GDM1 (cell line): ENCODE data around the gene HTT.

ENCODE experiments used
- DNase-seq: peaks from one replicate; lab custom pipeline; 2025; lab: John Stamatoyannopoulos, UW

Gene HTT

DNA sequence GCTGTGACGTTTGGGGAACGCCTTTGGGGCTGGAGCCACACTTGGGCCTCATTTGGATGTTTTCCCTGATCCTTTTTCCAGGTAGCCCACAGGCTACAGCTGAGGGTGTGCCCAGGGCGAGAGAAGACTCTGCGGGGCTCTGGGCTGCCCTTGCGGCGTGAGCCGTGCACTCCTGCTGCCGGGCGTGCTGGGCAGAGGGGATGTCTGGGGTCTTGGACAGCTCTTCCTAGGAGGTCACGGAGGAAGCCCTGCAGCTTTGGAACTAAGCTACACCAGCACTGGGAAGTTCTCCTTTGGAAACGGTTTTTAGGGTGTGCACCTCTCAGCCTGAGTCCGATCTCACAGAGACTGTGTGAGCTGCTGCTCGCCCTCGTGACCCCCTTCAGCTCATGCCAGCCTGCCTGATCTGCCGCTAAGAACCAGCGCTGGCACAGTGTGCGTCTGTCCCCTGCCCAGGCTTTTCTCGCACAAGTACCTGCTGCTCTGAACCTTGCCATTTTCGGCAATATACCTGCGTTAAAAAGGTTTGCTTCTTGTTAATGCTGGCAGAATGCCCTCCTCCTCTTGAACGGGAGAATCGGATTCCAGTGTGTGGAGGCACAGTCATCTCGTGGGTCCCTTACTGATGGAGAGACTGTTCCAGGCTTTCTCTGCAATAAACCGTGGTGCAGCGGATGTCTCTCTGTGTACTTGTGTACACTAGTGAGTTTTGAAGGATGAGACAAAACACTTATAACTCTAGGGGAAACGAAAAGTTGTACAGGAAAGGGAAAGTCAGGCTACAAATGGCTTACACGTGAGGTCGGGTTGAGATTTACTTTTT, 188.8 kb downstream of the HTT start:
- DNase-seq, result no peak

DNA sequence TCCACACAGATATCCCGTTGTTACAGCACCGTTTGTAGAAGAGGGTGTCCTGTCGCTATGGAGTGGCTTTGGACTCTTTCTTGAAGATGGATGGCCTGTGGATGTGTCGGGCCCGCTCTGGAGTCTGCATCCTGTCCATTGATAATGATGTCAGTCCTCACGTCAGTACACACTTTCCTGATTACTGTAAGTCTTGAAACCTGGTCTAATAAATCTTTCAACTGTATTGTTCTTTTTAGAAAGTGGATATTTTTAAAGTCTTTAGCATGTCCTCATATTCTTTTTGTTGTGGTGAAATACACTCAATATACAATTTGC, 189.4 kb downstream of the HTT start:
- no peak for DNase-seq

DNA sequence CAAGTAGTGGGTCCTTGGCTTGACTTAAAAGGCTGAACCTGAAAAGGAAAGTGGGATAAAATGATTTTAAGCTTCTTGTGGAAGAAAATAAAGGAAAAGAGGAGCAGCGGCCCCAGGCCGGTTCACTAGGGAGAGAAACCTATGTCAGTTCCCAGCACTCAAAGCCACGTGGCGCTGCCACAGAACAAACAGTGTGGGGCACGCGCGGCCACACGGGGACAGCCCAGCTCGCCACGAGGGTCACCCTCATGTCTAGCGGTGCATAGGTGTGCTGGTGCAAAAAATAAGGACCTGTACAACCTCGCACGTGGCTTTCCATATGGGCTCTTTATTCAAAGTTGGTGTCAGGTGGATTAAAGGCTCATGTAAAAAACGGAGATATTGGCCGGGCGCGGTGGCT, 191.6 kb downstream of the HTT start:
- no peak for DNase-seq

DNA sequence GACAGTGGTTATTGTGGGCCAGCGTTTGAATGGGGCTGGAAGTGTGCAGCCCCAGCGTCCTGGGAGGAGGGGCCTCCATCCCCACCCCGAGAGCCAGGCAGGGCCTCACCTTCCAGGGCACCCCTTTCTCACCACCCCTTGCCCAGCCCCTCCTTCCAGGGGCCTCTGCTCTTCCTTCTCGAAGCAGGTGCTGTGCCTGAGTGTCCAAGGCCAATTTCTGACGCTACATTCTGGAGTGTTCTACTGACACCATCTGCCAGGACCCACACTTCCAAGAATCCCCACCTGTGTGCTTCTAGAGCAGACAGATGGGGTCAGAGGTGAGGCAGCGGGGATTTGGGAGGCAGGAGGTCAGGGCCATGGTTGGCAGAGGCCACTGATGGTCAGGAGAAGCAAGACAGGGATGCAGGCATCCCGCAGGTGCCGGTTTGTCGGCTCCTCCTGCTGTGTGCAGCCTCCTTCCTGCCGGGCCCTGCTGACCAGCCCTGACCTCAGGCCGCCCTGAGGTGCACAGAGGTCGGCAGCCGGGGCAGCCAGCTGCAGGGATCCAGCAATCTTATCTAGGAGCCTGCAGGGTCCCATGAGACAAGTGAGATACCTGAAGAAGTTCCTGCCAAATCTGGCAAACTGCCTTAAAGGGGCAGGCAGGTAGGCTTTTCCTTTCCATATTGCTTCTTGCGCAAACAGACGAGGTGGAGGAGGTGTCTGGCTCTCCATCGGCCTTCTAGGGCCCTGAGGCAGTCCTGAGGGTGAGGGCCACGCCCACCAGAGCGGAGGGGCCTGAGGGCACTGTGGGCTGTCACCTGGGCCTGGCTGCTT, 193.3 kb downstream of the HTT start:
- no peak for DNase-seq

DNA sequence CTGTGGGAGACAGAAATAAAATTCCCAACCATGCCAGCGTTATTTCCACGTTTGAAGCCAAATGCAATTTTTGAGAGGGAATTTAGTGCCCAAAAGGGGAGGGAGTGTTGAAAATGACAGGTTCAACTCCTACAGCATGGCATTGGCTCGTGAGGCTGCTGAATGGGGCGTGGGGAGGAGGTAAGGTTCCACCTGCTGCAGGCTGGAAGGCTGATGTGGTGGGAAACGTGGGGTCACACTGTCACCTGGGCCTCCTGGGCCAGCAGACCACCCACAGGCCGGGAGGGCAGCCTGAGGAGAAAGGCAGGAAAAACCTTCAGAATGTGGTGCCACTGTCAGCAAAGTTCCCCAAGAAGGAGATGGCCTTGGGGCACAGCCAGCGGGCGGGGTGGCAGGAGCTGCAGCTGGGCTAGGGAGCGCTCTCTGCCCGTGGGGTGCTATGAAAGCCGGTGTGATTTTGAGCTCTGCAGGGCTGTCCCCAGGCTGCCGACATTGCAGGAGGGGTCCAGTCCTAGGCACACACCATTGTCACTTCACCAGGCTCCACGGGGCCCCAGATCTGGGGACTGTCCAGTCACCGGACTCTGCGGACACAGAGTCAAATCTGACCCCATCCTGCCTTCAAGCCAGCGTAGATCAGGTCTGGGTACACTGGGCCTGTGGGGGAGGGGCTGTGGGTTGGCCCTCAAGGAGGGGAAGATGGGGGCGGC, 194.1 kb downstream of the HTT start:
- no peak for DNase-seq

DNA sequence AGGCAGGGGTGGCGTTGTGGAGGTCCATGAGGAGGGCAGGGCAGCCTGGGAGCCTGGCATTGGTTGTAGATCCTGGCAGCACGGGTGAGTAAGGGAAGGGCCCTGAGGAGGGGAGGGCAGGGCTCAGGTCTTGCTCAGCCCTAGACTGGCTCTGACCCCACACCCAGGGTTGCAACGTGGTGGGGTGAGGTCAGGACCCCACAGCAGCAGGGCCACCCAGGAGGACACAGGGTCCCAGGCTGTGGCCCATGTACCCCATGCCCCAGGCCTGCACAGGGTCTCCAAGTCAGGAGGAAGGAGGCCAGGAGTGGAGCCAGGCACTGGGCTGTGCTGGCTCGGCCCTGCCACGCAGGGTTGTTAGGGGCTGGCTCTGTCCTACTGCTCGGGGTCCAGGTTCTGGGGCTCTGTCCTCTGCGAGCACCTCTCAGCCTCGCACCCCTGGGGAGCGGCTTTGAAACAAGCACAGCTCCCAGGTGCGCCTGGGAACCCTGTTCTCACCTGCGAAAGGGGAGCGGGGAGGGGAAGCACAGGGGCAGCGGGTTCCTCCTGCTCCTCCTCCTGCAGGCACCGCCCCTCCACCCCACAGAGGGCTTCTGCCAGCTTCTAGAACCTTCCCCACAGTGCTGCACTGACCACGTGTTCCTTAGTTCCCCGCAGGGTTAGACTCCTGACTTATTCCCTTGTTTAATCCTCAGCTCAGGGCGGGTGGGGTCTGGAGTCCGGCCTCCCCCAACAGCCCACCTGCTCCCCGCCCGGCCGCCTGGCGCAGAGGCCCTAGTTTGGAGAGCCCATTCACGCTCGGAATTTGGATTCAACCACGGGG, 194.8 kb downstream of the HTT start:
- no peak for DNase-seq

DNA sequence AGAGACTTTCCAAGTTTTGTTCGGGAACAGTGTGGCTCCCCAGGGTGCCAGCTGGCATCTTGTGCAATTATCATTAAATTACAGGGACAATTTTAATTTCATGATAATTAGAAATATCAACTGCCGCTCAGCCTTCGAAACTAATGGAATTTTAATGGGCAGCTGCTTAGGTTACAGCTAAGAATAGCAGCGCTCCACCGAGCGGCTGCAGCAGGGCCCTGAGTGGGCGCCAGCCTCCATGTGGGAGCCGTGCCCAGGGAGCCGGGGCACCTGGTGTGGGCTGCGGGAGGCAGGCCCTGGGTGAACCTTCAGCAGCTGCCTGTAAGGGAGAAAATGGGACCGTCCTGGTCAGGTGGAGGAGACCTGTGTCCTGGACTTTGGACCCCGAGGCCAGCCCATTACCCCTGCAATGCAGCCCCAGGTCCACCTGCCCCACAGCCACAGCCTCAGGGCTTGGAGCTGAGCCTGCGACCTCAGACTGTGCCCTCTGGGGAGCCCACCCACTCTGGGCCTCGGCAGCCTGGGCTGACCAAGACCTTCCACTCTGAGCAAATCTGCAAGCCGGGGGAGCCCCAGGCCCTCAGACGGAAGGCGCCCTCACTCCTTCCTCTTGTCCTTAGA, 195.6 kb downstream of the HTT start:
- DNase-seq, result no peak

DNA sequence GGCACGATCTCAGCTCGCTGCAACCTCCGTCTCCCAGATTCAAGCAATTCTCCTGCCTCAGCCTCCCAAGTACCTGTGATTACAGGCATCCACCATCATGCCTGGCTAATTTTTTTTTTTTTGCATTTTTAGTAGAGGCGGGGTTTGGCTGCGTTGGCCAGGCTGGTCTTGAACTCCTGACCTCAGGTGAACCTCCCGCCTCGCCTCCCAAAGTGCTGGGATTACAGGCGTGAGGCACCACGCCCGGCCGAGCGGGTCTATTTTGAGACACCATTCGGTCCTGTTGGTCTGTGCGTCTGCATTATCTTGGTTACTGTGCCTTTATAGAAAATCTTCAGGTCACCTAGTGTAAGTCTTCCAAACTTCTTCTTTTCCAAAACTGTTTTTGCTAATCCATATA, 196.7 kb downstream of the HTT start:
- no peak for DNase-seq

DNA sequence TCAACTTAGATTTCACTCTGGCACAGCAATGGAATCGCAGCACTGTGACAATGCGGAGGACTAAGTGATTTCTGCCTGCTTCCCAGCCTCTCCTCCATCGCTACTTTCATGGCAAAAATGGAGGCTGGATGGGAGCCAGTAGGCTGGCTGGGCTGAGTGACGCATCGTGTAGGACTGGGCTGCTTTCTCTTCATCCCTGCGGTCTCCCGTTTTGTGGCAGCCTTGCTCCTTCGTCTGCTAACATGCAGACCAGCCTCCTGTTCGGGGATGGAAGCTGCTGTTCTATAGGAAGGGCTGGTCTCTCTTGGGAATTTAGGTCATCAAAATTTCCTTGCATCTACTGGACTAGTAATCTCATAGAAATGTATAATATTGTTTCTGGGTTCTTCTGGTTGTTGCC, 202.5 kb downstream of the HTT start:
- DNase-seq, result no peak

DNA sequence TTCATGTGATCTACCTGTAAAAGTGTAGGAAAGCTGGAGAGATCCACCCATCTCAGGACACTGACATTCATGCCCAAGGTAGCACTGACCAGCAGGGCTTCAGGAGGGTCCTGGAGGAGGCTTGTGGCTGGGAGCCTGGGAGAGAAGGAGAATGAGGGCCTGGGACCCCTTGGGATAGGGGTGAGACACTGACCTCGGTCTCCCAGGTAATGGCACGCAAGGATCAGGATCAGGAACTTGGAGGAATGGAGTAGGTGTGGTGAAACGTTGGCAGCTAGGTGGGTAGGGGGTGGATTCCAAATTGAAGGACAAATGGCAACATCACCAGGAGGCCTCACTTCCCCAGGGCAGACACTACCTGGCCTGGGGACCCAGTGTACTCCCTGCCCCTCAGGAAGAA, 206.0 kb downstream of the HTT start:
- DNase-seq, result no peak

DNA sequence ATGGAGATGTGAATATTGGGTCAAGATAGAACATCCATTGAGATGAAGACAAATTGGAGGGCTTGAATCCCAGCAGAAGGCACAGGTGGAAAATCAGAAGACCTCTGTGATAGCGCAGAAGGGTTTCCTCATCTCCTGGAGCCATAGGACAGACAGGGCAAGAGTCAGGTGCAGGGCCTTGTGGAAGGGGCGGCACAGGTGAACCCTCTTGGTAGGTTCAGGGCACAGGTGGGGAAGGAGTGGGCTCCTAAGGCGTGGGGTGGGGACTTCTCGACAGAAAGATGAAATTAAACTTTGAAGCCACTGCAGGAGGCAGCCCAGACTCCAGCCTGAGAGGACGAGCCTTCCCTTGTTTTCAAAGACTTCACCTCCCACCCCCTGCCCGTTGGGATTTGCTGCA, 209.0 kb downstream of the HTT start:
- DNase-seq, result no peak

DNA sequence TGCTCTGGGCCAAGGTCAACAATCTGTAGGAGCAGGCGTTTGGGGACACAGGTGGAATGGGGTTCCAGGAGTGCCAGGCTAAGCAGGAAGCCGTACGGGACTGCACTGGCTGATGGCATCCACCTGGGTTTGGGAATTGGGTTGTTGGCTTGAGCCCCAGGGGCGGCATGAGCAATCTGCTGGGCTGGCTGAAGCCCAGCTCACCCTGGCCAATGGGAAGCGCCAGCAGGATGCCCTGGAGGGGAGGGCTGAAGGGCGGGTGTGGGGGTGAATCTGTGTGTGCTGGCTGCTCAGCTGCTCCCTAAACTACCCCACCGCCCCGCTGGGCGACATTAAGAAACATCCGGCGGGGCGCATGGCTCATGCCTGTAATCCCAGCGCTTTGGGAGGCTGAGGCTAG, 209.4 kb downstream of the HTT start:
- DNase-seq, result no peak

DNA sequence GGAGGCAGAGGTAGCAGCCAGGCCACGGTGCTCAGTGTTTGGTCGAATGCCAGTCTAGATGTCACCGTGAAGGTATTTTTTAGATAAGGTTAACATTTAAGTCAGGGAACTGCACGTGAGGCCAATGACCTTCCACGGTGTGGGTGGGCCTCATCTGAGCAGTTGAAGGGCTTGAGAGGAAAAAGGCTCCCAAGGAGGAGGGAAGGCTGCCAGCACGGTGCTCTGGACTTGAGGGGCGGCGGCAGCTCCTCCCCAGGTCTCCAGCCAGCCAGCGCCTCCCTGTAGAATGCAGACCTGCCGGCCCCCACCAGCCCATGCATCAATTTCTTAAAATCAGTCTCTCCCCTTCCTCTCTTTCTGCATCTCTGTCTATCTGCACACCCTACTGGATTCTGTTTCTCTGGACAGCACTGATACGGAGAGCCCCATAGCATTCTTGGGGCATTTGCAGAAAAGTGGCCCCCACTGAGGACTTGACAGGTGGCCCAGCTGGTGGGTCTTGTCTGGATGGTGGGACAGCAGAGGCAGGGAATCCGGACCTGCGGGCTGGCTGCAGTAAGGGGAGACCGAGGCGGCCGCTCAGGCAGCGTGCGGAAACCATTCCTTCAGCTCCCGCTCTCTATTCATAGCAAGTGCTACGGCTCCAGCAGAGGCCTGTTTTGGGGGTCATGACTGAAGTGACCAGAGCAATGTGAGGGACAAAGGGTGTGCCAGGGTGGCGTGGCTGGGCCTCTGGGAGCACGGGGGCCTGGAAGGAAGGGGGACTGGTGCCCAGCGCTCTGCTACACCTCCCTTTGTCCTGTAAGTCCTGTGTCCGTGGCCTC, 210.5 kb downstream of the HTT start:
- no peak for DNase-seq

DNA sequence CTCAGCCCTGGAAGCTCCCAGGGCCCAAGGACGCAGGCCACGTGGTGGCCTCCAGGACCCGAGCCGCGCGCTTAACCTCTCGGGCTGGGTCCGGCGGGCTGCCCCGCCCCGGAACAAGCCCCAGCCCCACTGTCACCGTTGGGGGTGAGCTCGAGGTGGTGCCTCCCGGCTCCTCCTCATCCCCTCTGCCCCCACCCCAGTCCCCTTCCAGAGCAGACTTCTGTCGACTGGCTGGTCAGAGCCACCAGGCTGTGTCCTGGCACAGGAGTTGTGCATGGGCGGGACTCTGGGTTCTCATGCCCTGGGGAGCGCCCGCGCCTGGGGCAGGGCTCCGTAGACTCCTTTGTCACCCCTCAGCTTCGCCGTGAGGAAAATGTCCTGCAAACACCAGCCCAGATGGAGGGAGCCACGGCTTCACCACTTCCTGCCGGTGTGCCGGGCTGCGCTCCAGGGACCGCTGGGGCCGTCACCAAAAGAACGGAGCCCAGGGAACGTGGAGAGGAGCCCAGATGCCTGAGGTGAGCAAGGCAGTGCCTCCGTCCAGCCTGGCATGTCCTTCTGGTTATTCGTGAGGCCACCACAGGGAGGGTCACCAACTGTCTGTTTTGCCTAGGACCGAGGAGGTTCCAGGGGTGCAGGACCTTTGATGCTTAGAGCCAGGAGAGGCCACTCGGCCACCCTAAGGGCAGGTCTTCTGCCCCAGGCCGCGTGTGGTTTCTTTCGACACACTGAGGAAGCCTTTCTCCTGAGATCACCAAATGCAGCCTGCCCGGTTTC, 211.3 kb downstream of the HTT start:
- no peak for DNase-seq

DNA sequence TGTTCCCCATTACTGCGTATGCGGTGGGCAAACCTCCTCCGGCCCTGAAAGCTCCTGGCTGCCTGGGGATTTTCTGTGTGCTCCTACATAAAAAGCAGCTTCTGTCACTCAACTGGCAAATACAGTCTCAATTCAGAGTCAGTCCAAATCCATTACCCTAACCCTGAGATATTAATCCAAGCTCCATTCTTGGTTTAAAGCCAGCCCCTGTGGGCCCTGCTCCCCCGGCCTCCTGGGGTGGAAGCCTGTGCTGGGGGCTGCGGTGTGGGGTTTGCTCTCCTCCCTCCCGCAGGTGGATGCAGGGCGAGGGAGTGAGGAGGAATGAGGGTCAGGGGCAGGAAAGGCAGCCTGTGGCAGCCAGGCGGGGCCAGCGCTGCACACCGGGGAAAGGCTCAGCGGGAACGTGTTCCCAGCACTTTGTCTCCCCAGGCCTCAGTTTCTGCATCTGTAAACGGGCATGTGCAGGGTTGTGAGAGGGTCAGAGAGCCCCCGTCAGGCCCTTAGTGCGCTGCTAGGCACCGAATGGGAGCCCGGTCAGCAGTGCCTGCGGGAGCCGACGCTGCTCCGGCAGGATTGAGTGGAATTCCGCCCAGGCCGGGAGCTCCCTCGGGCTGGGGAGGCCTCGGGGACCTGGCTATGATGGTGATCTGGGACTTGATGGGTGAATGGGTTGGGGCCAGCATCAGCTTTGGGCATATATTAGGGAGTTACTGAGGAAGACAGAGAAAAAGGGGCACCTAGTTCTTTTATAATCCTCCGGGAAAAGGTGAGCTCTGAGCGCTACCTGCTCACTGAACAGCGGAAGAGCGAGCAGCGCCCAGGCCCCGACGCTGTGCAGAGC, 212.1 kb downstream of the HTT start:
- no peak for DNase-seq

DNA sequence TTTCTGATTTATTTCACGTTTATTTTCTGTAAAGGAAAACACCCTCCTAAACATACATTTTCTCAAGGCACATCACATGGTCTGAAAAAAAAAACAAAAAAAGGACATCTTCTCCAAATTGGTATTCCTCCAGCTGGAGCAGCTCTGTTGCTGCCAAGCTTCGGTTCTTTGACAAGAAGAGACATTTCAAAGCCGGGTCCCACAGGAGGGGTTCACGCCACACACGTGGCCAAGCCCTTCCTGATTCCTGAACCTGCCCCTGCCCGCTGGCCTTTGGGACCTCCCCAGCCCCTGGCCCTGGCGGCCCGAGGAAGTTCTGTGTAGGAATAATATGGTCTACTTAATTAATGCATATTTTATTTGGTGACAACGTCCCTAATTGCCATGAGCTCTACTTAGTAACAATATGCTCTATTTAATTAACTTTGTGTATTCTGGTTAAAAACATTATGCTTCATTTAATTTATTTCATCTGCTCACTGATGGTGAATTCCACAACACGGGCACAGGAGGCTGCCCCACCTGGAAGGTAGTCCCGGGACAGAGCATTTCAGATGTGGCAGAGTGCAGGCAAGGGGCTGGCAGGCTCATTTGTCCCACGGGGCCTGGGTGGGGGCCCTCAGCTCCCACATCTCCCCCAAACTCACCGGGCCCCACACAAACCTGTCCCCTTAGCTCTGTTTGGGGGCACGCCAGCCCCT, 212.9 kb downstream of the HTT start:
- no peak for DNase-seq

DNA sequence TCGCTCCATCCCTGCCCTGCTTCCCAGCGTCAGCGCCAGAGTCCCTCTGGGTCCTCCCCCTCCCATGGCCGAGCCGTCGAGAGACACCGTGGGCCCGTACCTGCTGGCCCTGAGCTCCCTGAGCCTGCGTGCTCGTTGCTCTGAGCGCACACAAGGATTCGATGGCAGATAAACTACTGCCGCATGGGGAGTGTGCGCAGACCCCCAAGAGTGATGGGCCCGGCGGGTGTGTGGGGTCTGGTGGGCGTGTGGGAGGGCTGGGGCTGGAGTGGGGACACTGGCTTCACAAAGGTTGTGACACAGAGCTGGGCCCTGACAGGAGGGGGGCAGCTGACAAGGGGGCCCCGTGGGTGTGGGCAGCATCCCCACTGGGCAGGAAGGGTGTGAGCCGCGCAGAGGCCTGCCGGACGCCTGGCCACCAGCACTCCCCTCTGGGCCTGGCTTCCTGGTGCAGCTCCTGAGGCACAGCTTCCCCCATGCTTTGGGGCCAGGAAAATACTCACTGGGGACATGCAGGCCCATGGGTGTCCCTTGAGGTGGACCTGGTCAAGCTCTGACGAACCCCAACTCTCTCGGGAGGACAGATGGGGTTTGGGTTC, 213.6 kb downstream of the HTT start:
- no peak for DNase-seq

DNA sequence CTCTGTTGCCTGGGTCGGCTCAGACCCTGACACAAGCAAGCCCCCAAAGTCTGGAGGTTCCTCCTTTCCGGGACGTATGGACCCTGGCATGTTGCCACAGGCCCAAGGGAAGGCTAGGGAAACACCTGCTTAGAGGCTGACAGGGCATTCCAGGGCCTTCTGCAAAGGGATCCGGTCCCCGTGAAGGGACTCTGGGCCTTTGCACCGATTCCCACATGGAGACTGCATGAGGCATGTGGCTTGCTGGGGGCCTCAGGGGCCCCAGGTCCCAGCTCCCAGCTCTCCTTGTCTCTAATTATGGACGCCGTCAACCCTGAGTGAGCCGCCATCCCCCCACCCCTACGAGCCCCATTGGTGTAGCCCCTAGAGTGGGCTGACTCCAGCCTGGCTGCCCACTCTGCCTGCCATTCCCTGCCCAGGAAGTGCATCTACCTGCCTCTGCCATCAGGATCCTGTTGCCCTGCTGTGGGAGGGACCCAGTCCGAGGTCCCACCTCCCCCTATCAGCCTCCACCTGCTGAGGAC, 214.2 kb downstream of the HTT start:
- DNase-seq, result no peak
